HG03097 (cell line): Measurements from ENCODE around the gene KRTAP3-2.

Source experiments
- ATAC-seq: cut with Tn5 transposase; IDR thresholded peaks from one replicate; pipeline ENCODE4 v1.9.1; 2021; ENCODE audit not compliant: unreplicated experiment, low FRiP score

The KRTAP3-2 gene

DNA sequence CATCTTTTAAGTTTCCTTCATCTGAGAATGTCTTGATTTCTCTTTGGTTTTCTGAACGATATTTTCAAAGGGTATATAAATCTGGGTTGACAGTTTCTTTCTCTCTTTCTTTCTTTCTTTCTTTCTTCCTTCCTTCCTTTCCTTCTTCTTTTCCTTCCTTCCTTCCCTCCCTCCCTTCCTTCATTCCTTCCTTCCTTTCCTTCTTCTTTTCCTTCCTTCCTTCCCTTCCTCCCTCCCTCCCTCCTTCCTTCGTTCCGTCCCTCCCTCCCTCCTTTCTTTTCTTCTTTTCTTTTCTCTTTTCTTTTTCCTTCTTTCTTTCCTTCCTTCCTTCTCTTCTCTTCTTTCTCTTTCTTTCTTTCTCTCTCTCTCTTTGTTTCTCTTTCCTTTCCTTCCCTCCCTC lies 25.3 kb downstream of the KRTAP3-2 start:
- ATAC-seq, result no peak

DNA sequence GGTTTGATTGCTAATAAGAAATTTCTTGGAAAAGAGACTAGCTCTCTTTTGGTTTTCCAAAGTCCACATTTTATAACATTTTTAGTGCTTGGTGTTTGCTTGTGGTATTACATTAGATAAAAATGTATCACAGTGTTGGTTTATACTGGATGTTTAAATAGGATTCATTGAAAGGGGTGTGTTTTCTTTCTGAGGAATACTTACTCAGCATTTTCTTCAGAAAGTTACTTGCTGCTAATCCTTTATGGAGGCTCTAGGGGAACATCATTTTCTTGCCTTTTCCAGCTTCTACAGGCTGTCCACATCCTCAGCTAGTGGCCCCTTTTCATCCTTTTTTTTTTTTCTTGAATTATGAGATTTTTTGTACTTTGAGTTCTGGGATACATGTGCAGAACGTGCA lies 32.1 kb downstream of the KRTAP3-2 start:
- ATAC-seq, result no peak

DNA sequence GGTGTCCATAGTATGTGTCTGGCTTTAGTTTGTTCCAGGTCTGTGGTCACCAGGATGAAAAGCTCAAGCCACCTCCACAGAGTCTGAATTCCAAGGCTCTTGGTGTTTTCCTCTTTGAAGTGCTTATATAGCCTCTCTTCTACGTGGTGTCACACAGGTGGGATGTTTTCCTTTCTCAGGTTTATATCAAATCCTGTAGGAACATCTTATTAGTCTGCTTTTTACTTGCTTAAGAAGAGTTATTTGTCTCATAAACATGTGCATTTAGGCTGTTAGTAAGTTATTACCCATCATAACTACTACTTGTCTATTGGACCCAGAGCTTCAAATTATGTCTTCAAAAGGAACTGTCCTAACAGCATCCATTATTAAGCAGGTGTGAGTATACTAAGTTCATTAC lies 32.9 kb downstream of the KRTAP3-2 start, which contains the start of gene KRT39:
Gene KRT39 (minus strand): TSS at position 101 of the 400 bp plus-strand sequence. CDS start 92 bp downstream, at position 9.
- ATAC-seq, result no peak

DNA sequence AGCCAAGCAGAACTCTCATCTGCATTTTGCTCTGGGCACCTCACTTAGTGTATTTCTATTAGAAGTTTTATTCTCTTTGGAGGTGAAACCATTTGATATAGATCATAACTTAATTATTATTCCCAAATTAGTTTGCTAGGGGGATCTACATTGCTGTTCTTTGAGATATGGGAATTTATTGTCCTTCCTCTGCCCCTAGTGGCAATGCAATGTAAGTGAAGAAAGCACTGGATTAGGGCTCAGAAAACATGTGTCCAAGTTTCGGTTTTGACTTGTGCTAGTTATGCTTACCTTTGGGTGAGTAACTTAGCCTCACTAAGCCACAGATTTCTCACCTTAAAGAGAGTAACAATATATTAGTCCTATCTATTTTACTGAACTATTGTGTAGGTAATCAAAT lies 35.9 kb downstream of the KRTAP3-2 start:
- ATAC-seq, result no peak

DNA sequence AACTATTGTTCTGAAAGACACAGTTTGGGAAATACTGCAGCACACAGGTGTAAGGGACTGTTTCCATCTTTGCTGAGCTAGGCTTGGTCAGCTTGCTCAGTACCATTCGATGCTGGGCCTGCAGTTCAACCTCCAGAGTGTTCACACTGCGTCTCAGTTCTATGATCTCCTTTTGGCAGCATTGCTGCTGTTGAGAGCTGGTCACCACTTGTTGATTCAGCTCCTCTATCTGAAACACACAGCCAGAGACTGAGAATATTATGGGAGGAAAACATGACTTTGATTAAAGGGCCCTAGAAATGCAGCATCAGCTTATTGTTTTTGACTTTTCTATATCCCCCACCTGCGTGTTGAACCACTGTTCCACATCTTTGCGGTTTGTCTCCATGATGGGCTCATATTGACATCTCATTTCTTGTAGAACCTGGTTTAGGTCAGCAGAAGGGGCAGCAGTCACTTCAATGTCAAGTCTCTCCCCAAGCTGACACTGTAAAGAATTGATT lies 37.6 kb downstream of the KRTAP3-2 start:
- no peak for ATAC-seq

DNA sequence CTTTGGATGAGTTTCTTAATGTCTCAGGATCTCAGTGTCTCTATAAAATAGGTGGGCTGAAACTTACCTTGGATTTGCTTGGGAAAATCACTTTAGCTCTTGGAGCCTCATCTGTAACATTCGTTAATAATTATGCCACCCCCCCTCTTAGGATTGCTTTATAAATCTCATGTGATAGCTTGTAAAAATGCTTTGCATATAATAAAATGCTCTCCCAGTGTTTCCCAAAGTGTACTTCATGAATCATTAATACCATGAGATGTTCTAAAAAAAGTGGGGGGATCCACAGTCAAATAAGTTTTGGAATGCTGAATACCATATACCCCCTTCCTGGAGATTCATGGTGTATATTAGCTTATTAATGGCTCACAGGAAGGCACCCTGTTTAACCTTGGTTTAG lies 38.1 kb downstream of the KRTAP3-2 start:
- ATAC-seq, result no peak

DNA sequence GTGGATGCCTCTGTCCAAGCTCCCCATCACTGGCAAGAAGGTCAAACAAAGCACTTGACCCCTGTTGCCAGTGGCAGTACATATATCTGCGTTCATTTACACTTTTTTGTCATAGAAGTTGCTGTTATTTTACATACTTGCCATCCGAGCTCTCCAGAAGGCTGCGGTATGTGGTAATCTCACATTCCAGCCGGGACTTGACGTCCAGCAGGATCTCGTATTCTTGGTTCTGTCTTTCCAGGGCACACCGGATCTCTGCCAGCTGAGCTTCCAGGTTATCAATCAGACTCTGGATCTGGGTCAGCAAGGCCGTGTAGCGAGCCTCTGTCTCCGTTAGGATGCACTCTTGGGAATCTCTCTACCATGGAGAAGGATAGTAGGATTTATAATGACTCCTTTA lies 39.6 kb downstream of the KRTAP3-2 start:
- ATAC-seq, result no peak

DNA sequence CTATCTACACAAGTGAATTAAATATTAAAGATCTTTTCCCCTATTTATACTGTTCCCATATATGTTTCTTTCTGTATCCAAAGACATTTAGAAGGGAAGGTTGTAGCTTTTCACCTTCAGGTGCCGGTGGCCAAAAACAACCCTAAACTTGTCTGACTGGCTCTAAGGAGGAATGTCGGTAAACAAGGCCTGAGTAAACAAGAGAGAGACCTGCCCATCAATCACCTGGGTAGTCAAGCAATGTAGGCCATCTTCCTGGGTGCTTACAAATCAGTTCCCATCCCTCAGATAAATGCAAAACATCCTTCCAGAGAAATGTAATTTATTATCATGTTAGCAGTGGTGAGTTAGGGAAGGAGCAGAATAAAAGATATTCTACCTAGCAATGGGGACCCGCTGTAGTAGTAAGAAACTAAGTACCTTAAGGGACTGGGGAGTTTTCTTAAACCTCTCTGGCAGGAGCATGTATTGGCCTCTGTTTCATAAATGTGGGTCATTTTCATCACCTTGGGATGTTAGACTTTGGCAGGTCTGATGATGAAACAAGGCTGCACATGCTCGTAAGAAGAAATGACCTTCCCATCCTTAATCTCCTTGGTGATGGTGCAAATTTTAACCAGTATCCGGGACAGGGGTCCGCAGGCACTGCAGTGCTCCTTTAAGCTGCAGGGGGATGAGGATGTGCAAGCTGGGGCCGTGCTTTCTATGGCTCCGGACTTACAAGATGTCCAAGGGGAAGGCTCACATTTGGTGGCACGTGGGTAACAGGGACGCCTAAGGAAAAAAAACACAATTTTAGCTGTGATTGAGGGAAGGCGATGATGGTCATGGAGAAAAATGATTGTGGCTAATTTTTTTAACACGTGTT lies 41.4 kb downstream of the KRTAP3-2 start:
- ATAC-seq, result no peak

DNA sequence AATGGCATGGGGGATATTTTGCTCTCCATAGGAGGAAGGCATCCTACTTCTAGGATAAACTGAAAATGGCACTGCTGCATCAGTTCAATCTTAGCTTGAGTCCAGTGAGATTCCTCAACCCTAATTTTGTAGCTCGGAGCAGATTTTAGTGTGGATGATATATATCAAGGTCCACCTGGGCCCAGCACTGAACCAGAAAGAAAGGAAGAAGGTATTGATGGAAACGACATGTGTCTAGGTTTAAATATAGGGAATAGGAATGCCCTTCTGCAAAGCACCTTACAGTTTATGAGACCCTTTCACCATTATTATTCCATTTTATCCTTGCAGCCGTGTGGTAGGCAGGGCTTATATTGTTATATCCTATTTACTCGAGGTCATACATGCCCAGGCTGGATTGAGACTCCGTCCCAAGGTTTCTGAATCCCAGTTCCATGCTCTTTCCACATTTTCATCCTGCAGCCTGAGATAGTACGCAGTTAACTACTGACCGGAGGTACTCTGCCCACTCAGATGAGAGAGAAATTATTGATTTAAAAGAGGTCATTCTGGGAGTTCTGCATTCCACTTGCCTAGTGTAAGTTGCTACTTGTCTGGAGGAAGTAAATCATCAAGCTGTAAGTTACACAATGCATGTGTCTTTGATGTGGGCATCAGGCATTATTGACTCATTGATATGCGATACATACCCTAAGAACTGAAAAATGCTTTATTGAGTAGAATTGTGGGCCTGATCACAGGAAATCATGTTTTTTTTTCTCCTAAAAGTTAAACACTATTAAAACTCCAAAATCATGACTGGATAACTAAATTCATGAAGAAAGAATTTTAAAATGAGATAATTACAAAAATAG lies 43.1 kb downstream of the KRTAP3-2 start:
- ATAC-seq, result no peak

DNA sequence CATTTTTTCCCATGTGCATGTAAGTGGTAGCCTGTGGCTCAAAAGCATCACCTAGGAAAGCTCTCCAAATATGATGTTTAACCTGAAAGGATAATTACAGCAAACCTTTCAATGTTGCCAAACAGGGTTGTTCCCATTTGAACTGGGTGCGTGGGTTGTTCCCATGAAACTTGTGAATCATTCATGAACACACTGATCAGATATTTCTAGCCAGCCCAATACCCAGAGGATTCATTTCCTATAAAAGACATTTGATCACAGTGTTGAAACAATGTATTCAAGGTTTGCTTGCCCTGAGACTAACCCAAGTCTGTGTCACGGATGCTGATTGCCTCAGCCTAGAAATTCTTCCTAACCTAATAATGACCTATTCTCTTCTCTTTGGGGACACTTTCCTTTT lies 45.8 kb downstream of the KRTAP3-2 start:
- no peak for ATAC-seq

DNA sequence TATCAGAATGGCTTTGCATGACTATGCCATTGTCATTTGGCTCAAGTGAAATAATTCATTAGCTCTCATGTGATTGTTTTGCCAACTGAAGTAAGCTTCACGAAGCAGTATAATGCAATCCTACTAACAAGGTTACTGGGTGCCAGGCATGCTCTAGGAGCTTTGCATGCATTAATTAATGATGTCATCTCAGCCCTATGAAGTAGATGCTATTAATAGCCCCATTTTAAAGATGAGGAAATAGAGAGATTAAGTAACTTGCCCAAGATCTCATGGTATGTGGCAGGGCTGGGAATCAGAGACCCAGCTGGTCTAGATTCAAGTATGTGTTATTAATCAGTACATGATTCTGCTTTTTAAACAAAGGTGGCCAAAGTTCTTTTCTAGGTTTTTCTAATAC lies 47.0 kb downstream of the KRTAP3-2 start:
- ATAC-seq, result no peak

DNA sequence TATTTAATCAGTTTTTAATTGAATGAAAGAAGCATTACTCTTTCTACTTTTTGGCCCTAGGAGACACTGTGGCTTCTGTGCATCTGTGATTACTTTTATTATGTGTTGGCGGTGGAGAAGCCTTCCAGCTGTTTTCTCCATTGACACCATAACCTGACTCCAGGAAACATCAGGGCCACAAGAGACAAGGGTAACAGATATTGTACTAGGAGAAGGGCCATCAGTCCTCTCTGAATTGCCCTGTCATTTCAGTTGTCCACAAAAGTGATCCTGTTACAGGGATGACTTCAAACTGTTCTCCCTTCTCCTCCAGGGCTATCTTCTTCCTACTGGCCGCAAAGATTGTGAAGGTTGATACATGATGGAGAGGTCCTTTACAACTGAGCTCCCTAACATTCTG lies 47.6 kb downstream of the KRTAP3-2 start:
- ATAC-seq, result no peak

DNA sequence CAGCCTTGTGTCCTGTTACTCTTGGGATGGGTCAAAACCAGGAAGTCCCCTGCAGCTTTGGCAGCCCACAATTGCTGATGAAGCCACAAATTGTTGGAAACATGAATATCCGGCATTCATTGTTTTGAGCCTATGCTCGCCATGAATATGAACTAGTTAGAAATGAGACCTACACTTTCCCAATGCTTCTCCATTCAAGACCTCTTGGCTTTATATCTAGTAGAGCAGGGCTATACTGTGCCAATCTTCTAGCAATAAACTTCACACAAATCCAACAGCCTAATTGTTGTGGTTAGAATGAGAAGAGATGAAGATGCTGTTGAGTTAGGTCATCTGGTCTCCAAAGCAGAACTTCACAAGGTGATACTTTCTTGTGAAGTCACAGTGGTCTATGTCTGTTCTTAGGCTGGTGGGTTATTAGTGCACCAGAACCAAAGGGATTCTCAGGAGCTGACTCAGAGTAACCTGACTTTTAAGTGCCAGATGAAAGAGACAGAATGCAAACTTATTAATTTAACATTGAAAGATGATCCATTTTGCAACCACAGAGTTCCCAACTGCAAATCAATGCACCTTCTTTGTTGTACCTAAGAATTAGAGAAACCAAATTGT lies 48.6 kb downstream of the KRTAP3-2 start:
- no peak for ATAC-seq

DNA sequence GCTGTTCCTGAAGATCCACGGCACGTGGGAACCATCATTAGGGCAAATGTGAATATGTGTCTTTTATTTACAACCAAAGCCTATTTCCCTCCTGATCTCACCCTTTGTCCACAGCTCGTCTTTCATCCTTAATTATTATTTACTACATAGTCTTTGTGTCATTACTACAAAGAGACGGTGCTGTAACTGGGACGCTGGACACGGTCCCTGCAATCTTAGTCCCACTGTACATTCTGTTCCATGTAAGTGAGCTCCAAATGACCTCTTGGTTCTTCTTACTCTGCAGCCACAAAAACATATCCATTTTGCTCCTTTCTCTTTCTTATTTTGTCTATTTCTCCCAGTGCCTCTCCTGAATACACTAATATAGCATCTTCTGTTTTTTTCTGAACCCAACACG lies 49.5 kb downstream of the KRTAP3-2 start:
- ATAC-seq, result no peak

DNA sequence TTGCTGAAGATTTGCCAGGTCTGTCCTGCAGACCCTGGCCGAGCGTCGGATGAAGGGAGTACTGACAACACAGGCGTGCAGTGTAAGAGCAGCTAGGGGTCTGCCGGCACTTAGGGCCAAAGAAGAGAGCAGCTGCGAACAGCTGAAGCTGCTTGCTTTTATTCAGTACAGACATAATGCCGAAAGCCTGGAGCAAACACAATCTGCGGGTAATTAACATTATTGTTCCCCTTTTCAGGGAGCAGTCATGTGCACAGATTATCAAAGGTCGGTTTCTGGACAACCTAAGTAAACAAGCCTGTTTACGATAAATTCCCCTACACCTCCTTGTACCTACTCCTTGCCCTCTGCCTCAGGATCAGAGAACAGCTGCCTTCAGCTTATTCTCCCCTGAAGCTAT lies 50.3 kb downstream of the KRTAP3-2 start:
- ATAC-seq, result no peak
